B cell (primary cell): ENCODE measurements around the gene ARMH3.

Experiments
- CTCF ChIP-seq: fragments of 200-600 bp; IDR thresholded peaks from one replicate; pipeline ENCODE4 v1.8.0; 2022; ENCODE audit warnings: antibody characterized with exemption, mild to moderate bottlenecking
- EZH2 ChIP-seq: IDR thresholded peaks from 2 replicates; pipeline ENCODE4 v1.6.1; 2012; ENCODE audit warnings: borderline replicate concordance, low read depth, mild to moderate bottlenecking, moderate library complexity, low read length; ENCODE audit not compliant: insufficient read depth, poor library complexity, severe bottlenecking

GRCh38 chr10:101827919-101828600 lies 227.9 kb downstream of the ARMH3 start:
- no peak for TF ChIP-seq CTCF
- no peak for TF ChIP-seq EZH2
